SK-N-SH (cell line): ENCODE data around the gene TFDP2. TPM values are rescaled to one million over a fixed set of nuclear protein-coding genes. Genes with fewer than 3 reads are reported as not detected.

Source experiments
- CTCF ChIA-PET: fragments of 300-600, 350-600 bp; formaldehyde crosslinking; extraction: SDS; loops from one replicate; lab custom pipeline; 2021; lab: Yijun Ruan, JAX
- POLR2A ChIA-PET: fragments of 350-600 bp; sonication (Branson Sonifier 250); formaldehyde crosslinking; extraction: SDS; loops from one replicate; lab custom pipeline; 2020; ENCODE audit warnings: antibody characterized with exemption, inconsistent platforms; lab: Yijun Ruan, JAX
- DNase-seq: peaks from one replicate; pipeline ENCODE4 v3.0.0; 2012
- H2AFZ ChIP-seq: fragments of 200-600 bp; sonication (generic); 2 replicates; pipeline ENCODE4 v1.8.1; 2016; ENCODE audit warnings: antibody characterized with exemption, mild to moderate bottlenecking, low read depth
- H3F3A ChIP-seq: fragments of 200-600 bp; sonication (generic); replicated peaks from 2 replicates; pipeline ENCODE3; 2016; ENCODE audit warnings: antibody characterized with exemption, mild to moderate bottlenecking; ENCODE audit not compliant: insufficient read depth
- H3K27ac ChIP-seq, 2 experiments: fragments of 200-500 bp in 1 of 2; fragments of 200-600 bp in 1 of 2; sonication (Bioruptor generic) in 1 of 2; sonication (generic), shearing (Covaris generic) in 1 of 2; 2 replicates each; pipeline versions ENCODE4 v1.5.1 to v1.6.1; 2014 to 2016; ENCODE audit warnings: low read depth in 2 of 2, inconsistent platforms in 1 of 2, low read length in 1 of 2, mild to moderate bottlenecking in 1 of 2, mixed read lengths in 1 of 2
- H3K27me3 ChIP-seq: fragments of 200-600 bp; sonication (generic), shearing (Covaris generic); 2 replicates; pipeline ENCODE4 v1.6.1; 2016; ENCODE audit warnings: mixed run types; ENCODE audit not compliant: insufficient read depth
- H3K36me3 ChIP-seq, 2 experiments: fragments of 200-500 bp in 1 of 2; fragments of 200-600 bp in 1 of 2; sonication (Bioruptor generic) in 1 of 2; sonication (generic) in 1 of 2; replicated peaks in 1 of 2; 2 replicates each; pipeline versions ENCODE3 to v1.5.1; 2014 to 2016; ENCODE audit warnings: low read length in 1 of 2, mild to moderate bottlenecking in 1 of 2; ENCODE audit not compliant: insufficient read depth in 2 of 2, control insufficient read depth in 1 of 2
- H3K4me1 ChIP-seq, 2 experiments: fragments of 200-500 bp in 1 of 2; fragments of 200-600 bp in 1 of 2; sonication (Bioruptor generic) in 1 of 2; sonication (generic), shearing (Covaris generic) in 1 of 2; 2 replicates each; pipeline versions ENCODE4 v1.5.1 to v1.6.1; 2014 to 2016; ENCODE audit warnings: low read depth in 1 of 2, low read length in 1 of 2, mixed run types in 1 of 2; ENCODE audit not compliant: insufficient read depth in 2 of 2, control insufficient read depth in 1 of 2
- H3K4me2 ChIP-seq: fragments of 200-600 bp; sonication (generic), shearing (Covaris generic); 2 replicates; pipeline ENCODE4 v1.6.1; 2017; ENCODE audit warnings: mixed run types
- H3K4me3 ChIP-seq, 2 experiments: fragments of 200-500 bp in 1 of 2; fragments of 200-600 bp in 1 of 2; sonication (Bioruptor generic) in 1 of 2; sonication (generic), shearing (Covaris generic) in 1 of 2; 2 replicates each; pipeline versions ENCODE4 v1.5.1 to v1.8.1; 2014 to 2016; ENCODE audit warnings: low read depth in 2 of 2, inconsistent platforms in 1 of 2, low read length in 1 of 2, mild to moderate bottlenecking in 1 of 2, mixed read lengths in 1 of 2, moderate library complexity in 1 of 2
- H3K79me2 ChIP-seq: fragments of 200-600 bp; sonication (generic); 2 replicates; pipeline ENCODE4 v1.8.1; 2017; ENCODE audit warnings: mild to moderate bottlenecking; ENCODE audit not compliant: insufficient read depth
- H3K9ac ChIP-seq: fragments of 200-600 bp; sonication (generic); 2 replicates; pipeline ENCODE4 v1.6.1; 2017; ENCODE audit warnings: mixed run types
- H3K9me2 ChIP-seq: fragments of 200-600 bp; sonication (generic); 2 replicates; pipeline ENCODE4 v1.6.1; 2017; ENCODE audit warnings: mixed run types
- H3K9me3 ChIP-seq: fragments of 200-600 bp; sonication (generic); 2 replicates; pipeline ENCODE4 v1.6.1; 2017; ENCODE audit warnings: mixed run types, mild to moderate bottlenecking, moderate library complexity
- H4K20me1 ChIP-seq: fragments of 200-600 bp; sonication (generic); 2 replicates; pipeline ENCODE4 v1.6.1; 2017; ENCODE audit warnings: mild to moderate bottlenecking, mixed run types; ENCODE audit not compliant: insufficient read depth
- EP300 ChIP-seq, 2 experiments: IDR thresholded peaks; 2 replicates each; pipeline versions ENCODE4 v1.4.0 to v1.6.1; 2012; ENCODE audit warnings: borderline replicate concordance in 1 of 2, low read depth in 1 of 2, low read length in 1 of 2
- EZH2phosphoT487 ChIP-seq: fragments of 200-600 bp; sonication (generic); IDR thresholded peaks from 2 replicates; pipeline ENCODE4 v1.6.1; 2017; ENCODE audit warnings: low read depth, mixed run types, mild to moderate bottlenecking, antibody characterized with exemption, moderate library complexity, borderline replicate concordance
- FOSL2 ChIP-seq: IDR thresholded peaks from 2 replicates; pipeline ENCODE4 v1.4.0; 2012; ENCODE audit warnings: low read depth, mild to moderate bottlenecking, moderate library complexity, borderline replicate concordance
- FOXJ3 ChIP-seq: sonication (generic); formaldehyde crosslinking; IDR thresholded peaks from 2 replicates; pipeline ENCODE4 v1.5.1; 2020; ENCODE audit warnings: mild to moderate bottlenecking, missing genetic modification reagents
- MXI1 ChIP-seq: IDR thresholded peaks from 2 replicates; pipeline ENCODE4 v1.6.1; 2012; ENCODE audit warnings: mild to moderate bottlenecking, low read depth, low read length, improper control_type of control experiment
- REST ChIP-seq: IDR thresholded peaks from 2 replicates; pipeline ENCODE4 v1.6.1; 2012; ENCODE audit warnings: mild to moderate bottlenecking, low read depth, low read length, moderate library complexity
- SIN3A ChIP-seq: IDR thresholded peaks from 2 replicates; pipeline ENCODE4 v1.6.1; 2012; ENCODE audit warnings: low read depth, mild to moderate bottlenecking, low read length, moderate library complexity, borderline replicate concordance
- TAF1 ChIP-seq: IDR thresholded peaks from 2 replicates; pipeline ENCODE4 v1.6.1; 2012; ENCODE audit warnings: low read depth, mild to moderate bottlenecking, low read length, moderate library complexity, borderline replicate concordance
- TCF12 ChIP-seq: IDR thresholded peaks from 2 replicates; pipeline ENCODE4 v1.4.0; 2012
- TEAD4 ChIP-seq: IDR thresholded peaks from 2 replicates; pipeline ENCODE4 v1.4.0; 2012; ENCODE audit warnings: mild to moderate bottlenecking, borderline replicate concordance; ENCODE audit not compliant: insufficient read depth
- YY1 ChIP-seq: IDR thresholded peaks from 2 replicates; pipeline ENCODE4 v1.4.0; 2012; ENCODE audit warnings: low read depth, mild to moderate bottlenecking
- WGBS: methylation state at CpG from one replicate; pipeline ENCODE4 v1.1.6; 2017; ENCODE audit warnings: low lambda C conversion rate; 5-methylcytosine and 5-hydroxymethylcytosine counted together
- polyA plus RNA-seq, 3 experiments: library from polyadenylated mRNA; depleted of rRNA; stranded (reverse); fragments of >200 nt; gene quantifications; 2 replicates each; pipeline ENCODE4 v1.2.3, GENCODE V29; 2012
- TF ChIP-seq, protein P1 (sequence below): fragments of 150-350 bp; IDR thresholded peaks from 2 replicates; pipeline ENCODE4 v1.6.1; 2017; ENCODE audit warnings: antibody characterized with exemption, low read length, low read depth, borderline replicate concordance

Gene TFDP2
- polyA plus RNA-seq, 1 of the 3 experiments (the other 2 are of a cell fraction), result 8.6 TPM

GRCh38 chr3:142115867-142116668, 33.3 kb downstream of the TFDP2 start:
- Histone ChIP-seq H3K27me3 (no peaks in the 10 kb centered on the region), H3K79me2 (peaks cover 8% of the 10 kb centered on the region), H3K4me1 (peaks cover 0 to 2% of the 10 kb centered on the region in 2 experiments; a peak in 2 of 4 replicates), H3K9ac (no peak overlapping the region), H3K36me3 (no peaks in the 10 kb centered on the region), H3K4me2 (no peak overlapping the region), H3K4me3 (no peak overlapping the region), H2AFZ (no peak overlapping the region), H3K27ac (no peak overlapping the region), H3K9me3 (no peaks in the 10 kb centered on the region), H4K20me1 (no peaks in the 10 kb centered on the region), H3F3A (no peaks in the 10 kb centered on the region), H3K9me2 (no peaks in the 10 kb centered on the region)
- POLR2A ChIA-PET, result no interaction called here
- DNase-seq, result no peak
- CTCF ChIA-PET, result no interaction called here
- 97% methylated on average over 4 of the region's 4 CpGs for WGBS
- TF ChIP-seq FOXJ3 (CRISPR knock-in tag) (no peak), EP300 (IDR thresholded peaks at IDR 0.05; ENCODE audit: borderline replicate concordance in 1 of 2, low read depth in 1 of 2, low read length in 1 of 2) (no peak), EZH2phosphoT487 (no peak), MXI1 (no peak), TEAD4 (no peak), SIN3A (no peak), REST (no peak), TAF1 (no peak), FOSL2 (no peak), YY1 (no peak), TCF12 (no peak)
- TF ChIP-seq, protein P1, sequence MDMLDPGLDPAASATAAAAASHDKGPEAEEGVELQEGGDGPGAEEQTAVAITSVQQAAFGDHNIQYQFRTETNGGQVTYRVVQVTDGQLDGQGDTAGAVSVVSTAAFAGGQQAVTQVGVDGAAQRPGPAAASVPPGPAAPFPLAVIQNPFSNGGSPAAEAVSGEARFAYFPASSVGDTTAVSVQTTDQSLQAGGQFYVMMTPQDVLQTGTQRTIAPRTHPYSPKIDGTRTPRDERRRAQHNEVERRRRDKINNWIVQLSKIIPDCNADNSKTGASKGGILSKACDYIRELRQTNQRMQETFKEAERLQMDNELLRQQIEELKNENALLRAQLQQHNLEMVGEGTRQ, result no peak
